ENCODE data around the gene CDK16. TPM values are rescaled to one million over a fixed set of nuclear protein-coding genes. Genes with fewer than 3 reads are reported as not detected.

Gene CDK16
- total and polyA plus RNA-seq, 8 donors: 31.2 to 156 (median 47.4) TPM

- H3K4me1 ChIP-seq: no peaks in the 10 kb centered on the region
- H3K36me3 ChIP-seq: peaks cover 36 to 100% (median 98%) of the 10 kb centered on the region in 4 donors
- TF ChIP-seq EP300 (IDR thresholded peaks at IDR 0.05): no peak
- no peak for TF ChIP-seq POLR2A (IDR thresholded peaks at IDR 0.05)
- H3K4me3 ChIP-seq: no peak overlapping the region
- no peak for DNase-seq
- no peak overlapping the region for H3K27ac ChIP-seq
- H3K27me3 ChIP-seq: peaks cover 0 to 17% (median 0%) of the 10 kb centered on the region in 3 donors
- intact Hi-C loops (cut with DNase I; ENCODE audit: low total_unique reads): no loop called here
- no peaks in the 10 kb centered on the region for H3K9me3 ChIP-seq
- WGBS, 5 donors: 70 to 97% (median 88%) methylated on average over 7 to 12 of the region's 12 CpGs
These were observed 44.1 kb upstream of the CDK16 start for GRCh38 chrX:47174376-47174775.

- Histone ChIP-seq H3K9me3 (no peaks in the 10 kb centered on the region), H3K27ac (no peak overlapping the region), H3K27me3 (peaks cover 0 to 17% (median 0%) of the 10 kb centered on the region in 3 donors), H3K36me3 (peaks cover 41 to 100% (median 98%) of the 10 kb centered on the region in 4 donors), H3K4me1 (no peaks in the 10 kb centered on the region), H3K4me3 (no peak overlapping the region)
- TF ChIP-seq POLR2A (IDR thresholded peaks at IDR 0.05) (no peak), EP300 (IDR thresholded peaks at IDR 0.05) (no peak), POLR2AphosphoS5 (IDR thresholded peaks at IDR 0.05) (no peak), CTCF (IDR thresholded peaks at IDR 0.05) (no peak)
- intact Hi-C loops (cut with DNase I; ENCODE audit: low total_unique reads): no loop called here
- 77 to 92% (median 86%) methylated on average over 22 to 23 of the region's 23 CpGs for WGBS, 5 donors
- DNase-seq: no peak
These were observed 43.5 kb upstream of the CDK16 start for GRCh38 chrX:47174846-47175587.

- Histone ChIP-seq H3K27me3 (peaks cover 0 to 17% (median 0%) of the 10 kb centered on the region in 3 donors), H3K4me3 (no peak overlapping the region), H3K27ac (no peak overlapping the region), H3K9me3 (no peaks in the 10 kb centered on the region), H3K4me1 (no peaks in the 10 kb centered on the region), H3K36me3 (peaks cover 46 to 100% (median 99%) of the 10 kb centered on the region in 4 donors)
- no peak for DNase-seq
- no peak for TF ChIP-seq POLR2A (IDR thresholded peaks at IDR 0.05)
- no peak for TF ChIP-seq POLR2AphosphoS5 (IDR thresholded peaks at IDR 0.05)
- TF ChIP-seq CTCF (IDR thresholded peaks at IDR 0.05): no peak
- no peak for TF ChIP-seq EP300 (IDR thresholded peaks at IDR 0.05)
- 82 to 98% (median 93%) methylated on average over 11 to 12 of the region's 12 CpGs for WGBS, 5 donors
- intact Hi-C loops (cut with DNase I; ENCODE audit: low total_unique reads): no loop called here
These were observed 42.9 kb upstream of the CDK16 start for GRCh38 chrX:47175588-47175980.

GRCh38 chrX:47176101-47176740 lies 42.3 kb upstream of the CDK16 start:
- no peaks in the 10 kb centered on the region for H3K4me1 ChIP-seq
- peaks cover 48 to 100% (median 99%) of the 10 kb centered on the region in 4 donors for H3K36me3 ChIP-seq
- TF ChIP-seq CTCF (IDR thresholded peaks at IDR 0.05) (no peak), POLR2A (IDR thresholded peaks at IDR 0.05) (no peak), EP300 (IDR thresholded peaks at IDR 0.05) (no peak), POLR2AphosphoS5 (IDR thresholded peaks at IDR 0.05) (no peak)
- DNase-seq: no peak
- H3K9me3 ChIP-seq: no peaks in the 10 kb centered on the region
- intact Hi-C loops (cut with DNase I; ENCODE audit: low total_unique reads): no loop called here
- no peak overlapping the region for H3K27ac ChIP-seq
- peaks cover 0 to 17% (median 0%) of the 10 kb centered on the region in 3 donors for H3K27me3 ChIP-seq
- 83 to 93% (median 88%) methylated on average over 15 to 23 of the region's 23 CpGs for WGBS, 5 donors
- no peak overlapping the region for H3K4me3 ChIP-seq

Data from stomach (tissue), 9 donors.